GM18909 (cell line): ENCODE measurements around the gene SMIM12.

ENCODE experiments used
- ATAC-seq: cut with Tn5 transposase; IDR thresholded peaks from one replicate; pipeline ENCODE4 v1.9.1; 2021; ENCODE audit warnings: mild to moderate bottlenecking; ENCODE audit not compliant: unreplicated experiment, poor library complexity

Gene SMIM12

DNA sequence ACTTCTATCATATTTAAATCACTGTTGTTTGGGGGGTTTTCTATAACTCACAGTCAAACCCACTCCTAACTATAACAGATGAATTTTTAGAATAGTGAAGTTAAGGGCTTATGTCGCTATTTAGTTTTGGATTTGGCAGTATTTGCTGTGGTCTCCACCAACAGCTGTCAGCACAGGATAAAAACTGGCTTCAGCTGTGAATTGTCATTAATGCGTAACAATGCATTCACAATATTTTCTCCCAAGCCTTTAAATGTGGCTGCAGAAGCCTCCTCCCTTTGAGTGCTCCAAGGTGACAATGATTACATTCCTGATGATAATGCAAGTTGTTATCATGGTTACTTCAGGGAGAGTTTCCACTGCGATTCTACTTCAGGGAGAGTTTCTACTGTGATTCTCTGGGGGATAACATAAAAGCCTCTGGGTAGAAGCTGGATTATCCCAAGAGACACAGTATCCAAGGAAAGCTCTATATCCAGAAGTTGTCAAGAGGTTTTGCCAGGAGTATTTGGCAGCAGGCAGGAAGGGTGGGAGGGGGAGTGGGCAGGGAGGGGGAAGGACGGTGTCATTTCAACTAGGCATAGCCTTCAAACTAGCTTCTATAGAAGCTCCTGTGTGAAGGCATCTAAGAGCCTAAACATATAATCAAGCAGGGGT, 14.9 kb upstream of the SMIM12 start:
- ATAC-seq, result no peak

DNA sequence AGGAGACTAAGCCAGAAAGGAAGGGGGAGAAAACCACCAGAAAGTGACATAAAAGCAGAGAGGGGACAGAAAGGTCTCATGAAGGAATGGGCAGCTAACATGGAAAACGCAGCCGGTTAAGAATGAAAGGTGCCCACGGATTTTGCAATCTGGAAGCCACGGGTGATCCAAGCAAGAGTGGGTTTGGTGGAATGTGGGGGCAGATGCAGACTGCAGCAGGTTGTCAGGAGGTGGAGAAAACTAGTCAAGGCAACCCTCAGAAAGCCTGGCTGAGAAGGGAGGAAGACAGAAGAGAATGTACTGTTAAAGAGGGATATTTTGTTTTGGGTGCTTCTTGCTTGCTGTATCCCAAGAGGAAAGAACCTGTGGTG, 12.6 kb upstream of the SMIM12 start:
- no peak for ATAC-seq

DNA sequence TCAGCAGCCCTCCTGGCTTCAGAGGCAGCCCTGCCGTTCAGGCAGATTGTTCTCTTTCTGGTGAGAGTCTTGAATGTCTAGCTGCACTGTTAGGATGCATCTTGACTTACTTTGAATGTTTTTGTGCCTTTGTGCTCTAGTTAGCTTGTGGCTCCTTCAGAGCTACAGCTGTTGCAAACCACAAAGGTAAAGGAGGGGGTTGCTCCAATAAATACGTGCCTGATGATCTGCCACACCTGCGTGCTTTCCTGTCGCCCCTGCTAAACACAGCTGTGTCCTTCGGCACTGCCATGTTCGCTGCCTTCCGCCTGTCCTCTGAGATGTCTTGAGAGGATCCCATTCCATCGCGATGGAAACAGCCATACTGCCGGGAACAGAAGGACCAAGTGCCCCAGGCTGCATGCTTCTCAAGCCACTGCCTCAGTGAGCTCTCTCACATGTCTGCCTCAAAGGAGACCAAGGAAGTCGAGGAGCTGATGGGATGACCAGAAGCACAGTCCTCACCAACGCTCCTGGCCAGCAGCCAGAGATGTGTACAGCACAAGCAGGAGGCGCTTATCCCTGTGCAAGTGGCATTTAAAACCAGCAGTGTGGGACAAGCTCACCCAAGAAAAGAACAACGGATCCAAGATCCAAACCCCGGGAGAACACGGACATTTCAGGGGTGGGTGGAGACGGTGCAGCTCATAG, 12.0 kb upstream of the SMIM12 start:
- no peak for ATAC-seq

DNA sequence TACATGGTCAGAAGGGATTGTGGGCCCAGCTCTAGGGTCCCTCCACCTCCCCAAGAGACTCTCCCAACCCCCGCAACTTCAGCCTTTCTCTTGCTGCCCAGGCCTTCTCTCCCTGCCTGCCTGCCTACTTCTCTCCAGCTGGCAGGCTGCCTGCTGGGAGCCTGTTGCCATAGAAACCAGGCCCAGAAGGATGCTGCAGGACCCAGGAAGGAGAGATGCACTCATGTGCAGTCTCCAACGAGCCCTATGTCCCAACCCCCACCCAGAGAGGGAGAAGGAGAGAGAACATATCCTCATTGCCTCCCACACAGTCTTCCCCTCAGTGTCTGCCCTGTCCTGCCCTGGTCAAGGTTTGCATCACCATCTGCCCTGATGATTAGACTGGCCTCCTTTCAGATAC, 10.8 kb upstream of the SMIM12 start:
- ATAC-seq, result no peak

DNA sequence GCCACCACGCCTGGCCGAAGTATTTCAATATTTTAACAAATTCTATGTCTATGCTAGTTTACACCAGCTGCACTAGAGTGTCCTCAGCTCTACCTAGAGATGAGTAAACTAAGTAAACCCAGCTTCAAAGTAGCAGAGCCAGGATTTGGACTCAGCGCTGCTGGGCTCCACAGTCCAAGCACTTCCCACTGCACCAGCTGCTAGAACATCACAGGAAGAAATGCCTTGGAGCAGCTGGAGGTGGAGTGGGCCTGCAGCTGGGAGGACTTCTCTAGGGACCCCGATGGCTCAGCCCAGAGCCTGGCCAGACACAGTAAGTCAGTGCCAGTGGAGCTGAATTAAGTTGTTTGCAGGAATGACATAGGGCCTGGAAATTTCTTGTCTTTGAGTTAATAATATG, 10.2 kb upstream of the SMIM12 start:
- ATAC-seq, result no peak

DNA sequence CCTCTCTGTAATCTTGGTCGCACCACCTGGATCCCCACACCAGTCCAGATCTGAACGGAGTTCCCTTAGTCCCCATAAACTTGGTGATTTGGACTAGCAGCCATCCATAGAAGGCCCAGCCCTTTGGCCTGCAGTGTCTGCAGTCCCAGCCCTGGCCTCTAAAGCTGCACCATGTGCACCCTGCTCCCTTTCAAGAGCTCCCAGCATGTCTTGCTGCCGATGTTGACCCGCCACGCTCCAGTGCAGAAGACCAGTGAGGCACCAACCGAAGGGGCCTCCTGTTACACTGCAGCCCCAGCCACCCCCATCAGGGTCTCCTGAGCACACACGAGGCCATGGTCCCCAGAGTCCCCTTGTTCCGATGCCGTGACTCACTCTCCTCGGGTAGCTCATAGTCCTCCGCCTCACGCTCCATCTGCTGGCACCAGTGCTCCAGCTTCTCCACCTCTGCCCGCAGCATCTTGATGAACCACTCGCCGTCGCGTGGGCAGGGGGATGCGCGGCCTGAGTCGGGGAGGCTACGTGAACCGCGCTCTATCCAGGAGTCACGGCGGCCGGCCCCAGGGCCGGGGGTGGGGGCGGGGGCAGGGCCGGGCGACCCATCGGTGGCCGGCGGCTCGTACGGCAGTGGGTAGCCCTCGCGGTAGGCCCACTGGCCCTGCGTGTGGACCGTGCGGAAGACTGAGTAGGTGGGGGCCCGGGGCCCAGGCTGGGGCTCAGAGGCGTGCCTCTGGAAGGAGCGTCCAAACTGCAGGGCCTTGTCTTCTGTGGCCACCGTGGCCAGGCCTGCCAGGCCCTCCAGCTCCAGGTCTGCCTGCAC, 8.9 kb upstream of the SMIM12 start:
- ATAC-seq, result no peak

DNA sequence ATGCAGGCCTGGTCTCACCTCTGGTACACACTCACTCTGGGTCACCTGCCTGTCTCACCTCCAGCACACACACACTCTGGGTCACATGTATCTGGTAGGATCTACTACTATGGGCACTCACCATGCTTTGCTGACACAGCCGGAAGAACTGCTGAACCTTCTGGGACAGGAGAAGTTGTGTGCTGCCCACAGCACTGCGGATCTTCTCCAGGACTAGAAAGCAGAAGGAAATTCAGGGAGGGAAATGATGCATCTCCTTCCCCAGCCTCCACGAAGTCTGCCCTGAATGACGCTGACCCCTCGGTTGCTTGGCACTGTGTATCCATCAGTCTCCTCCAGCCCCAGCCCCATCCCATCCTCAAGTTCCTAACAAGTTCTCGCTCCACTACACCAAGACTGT, 7.9 kb upstream of the SMIM12 start:
- no peak for ATAC-seq

DNA sequence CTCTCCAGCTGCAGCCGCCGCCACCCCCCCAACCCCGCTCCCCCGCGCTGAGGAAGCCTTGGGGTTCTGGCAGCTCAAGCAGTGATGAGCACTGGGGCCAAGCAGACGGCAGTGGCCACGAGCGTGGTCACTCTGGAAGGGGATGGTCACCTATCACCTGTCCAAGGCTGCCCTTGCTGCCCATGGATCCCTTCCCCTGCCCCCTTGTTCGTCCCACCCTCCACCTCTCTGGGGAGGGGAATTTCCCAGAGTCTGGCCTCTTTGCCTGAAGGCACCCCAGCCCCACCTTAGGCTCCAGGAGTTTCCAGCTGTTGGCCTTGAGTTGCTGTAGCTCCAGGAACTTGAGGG, 7.2 kb upstream of the SMIM12 start:
- ATAC-seq, result no peak

DNA sequence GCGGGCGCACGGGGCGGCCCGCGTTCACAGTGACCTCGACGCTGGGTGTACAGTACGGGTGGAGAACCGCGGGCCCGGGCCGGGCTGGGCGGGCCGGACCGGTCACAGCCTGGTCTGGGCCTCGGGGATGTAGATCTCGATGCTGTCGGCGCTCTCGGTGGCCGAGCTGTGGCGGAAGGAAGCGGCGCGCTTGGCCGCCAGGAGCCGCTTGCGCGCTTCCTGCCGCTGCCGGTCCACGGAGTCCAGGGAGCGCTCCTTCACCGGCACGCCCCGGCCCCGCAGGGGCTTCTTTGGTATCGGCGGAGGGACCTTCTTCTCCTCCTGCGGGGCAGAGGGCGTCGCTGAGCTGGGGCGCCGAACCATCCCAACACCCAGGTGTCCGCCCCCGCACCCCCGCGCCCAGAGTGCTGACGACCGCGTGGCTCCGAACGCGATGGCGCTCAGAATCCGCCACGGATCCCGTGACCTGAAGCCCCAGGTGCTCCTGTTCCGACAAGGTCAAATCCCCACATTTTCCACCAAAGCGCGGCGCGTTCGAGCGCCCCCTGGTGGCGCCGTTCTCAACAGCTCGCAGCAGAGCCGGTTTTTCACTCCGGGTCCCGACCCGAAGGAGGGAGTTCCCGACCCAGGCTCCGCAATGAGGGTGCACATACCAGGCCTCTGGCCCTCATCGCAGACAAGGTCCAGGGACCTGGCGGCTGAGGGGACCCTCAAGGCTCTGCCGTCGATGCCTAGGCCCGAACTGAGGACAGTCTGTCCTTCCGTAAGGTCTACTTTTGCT, 6.6 kb upstream of the SMIM12 start:
- no peak for ATAC-seq

DNA sequence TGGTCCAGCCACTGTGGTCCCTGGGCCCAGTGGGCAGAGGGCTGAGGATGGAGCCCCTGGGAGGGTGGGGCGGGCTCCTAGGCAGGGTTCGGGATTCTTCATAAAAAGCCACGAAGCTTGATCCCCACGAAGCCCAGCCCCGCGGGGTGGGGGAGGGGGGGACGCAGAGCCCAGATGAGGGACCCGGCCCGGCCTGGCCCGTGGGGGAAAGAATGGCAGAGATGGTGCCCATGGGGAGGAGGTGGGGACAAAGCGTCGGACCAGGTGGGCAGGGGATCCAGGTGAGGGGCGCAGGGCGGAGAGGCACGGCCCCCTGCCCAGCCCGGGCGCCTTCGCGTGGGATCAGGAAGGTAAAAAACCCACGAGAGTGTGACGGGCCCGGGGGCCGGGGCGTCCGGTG, 6.0 kb upstream of the SMIM12 start:
- ATAC-seq, result no peak

DNA sequence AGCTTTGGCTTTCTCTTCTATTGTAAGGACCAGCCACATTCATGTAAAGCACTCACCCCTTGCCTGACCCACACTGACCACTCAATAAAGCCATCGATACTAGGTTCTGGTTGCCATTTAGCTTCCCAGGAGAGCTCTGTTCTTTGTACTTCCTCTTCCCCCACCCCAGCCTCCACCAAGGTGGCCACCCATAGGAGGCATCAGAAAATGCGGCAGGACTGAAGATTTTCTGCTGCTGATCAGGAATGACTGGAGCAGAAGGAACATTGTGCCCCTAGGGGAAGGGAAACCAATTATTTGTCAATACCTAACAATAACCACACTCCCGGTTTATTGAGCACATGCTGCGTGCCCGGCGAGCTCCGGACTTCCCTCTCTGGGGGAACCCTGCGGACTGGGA, 5.2 kb upstream of the SMIM12 start:
- ATAC-seq, result no peak

DNA sequence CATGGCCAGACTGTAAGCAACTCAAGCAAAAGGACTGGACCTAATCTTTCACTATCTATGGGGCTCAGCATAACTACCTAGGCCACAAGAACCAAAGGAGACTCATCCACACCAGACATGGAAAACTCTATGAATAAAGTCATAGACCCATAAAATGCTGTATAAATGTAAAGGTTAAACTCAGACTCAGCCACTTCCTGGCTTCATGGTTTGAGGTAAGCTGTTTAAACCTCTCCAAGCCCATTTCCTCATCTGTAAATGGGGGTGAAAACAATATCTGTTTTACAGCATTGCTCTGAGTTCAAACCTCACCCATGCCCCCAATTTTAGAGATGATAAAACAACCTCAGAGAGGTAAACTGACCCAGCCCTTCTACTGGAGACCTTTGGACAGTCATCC, 4.0 kb upstream of the SMIM12 start:
- no peak for ATAC-seq

DNA sequence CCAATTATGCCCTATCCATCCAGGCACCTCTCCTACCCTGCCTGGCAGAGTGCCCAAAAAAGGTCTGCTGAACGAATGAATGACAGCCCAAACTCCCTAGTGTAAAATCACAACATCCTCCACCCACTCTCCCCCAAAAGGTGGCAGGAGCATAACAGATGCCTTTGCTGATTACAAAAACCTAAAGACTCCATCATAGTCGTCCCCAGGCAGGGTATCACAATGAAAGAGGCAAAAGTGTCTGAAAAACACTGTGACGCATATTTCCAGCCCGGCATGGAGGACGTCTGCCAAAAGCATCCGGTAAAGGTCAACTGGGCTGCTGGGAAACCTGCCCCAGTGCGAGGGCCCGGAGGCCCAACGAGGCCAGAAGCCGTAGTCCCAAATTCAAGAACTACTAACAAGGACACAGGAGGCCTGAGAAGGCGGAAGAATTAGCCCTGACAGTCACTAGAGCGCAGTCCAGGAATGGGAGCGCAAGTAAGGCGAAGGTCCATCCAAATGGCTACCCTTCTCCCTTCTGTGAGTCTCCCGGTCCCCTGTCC, 576 bp downstream of the SMIM12 start:
- no peak for ATAC-seq

DNA sequence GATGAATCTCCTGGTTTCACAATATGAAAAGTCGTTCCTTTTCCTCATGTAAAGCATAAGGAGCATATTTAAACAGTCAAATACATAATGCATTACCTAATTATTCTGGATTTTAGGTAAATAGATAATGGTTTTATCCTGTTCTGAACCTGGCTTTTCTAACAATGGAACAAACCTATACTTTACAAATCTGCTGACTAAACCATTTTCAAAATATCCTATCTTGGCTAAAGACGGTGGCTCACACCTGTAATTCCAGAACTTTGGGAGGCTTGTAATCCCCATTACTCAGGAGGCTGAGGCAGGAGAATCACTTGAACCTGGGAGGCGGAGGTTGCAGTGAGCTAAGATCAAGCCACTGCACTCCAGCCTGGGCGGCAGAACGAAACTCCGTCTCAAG, 2.9 kb downstream of the SMIM12 start:
- ATAC-seq, result no peak

DNA sequence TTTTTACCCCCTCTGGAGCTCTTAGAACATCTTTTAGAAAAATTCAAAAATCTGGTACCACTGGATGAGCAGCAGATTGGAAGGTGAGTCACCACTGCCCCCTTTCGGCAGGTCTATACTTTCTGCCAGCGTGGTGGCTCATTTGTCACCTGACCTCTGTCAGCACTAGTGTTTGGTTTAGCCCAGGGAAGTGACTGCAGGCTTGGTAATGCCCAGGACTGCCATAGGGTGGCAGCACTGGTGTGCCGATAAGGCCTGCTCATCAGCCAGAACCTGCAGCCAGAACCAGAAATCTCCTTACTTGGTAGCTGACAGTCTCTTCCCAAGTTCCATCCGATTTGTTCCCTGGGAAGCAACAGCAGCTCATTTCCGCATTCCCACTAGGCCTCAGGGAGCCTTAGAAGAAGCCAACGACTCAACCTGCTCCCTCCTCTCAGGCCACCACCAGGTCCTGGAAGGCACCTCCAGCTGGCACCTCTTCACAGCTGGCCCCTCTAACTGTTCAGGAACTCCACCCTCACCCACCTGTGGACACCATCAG, 6.8 kb downstream of the SMIM12 start:
- ATAC-seq, result peak; percentile 94

DNA sequence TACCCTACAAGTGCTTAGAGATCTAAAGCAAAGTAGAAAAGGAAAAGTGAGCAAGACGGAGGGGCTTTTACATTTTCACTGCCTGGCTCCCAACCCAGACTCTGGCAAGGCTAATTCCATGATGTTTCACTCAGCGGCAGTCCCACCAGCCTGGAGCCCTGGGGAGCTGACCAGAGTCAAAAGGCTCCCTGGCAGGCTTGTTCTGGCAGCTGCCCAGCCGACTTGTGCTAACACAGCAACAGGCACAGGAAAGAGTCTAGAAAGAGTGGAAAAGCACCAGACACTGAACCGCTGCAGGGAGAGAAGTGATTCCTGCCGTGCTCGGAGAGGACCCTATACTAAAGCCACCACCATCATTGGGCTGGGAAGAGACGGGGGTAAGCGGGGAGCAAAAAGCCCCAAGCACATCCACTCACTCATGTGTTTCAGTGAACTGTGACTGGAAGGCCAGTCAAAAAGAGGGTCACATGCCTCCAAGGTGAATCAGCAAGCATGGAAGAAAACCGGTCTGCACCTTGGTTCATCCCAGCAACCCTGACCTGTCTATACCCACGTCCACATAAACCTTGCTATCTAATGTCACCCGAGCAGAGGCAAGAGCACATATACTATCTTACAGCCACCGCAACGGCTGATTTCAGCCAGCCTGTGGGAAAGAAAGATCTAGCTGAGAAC, 8.0 kb downstream of the SMIM12 start:
- no peak for ATAC-seq

DNA sequence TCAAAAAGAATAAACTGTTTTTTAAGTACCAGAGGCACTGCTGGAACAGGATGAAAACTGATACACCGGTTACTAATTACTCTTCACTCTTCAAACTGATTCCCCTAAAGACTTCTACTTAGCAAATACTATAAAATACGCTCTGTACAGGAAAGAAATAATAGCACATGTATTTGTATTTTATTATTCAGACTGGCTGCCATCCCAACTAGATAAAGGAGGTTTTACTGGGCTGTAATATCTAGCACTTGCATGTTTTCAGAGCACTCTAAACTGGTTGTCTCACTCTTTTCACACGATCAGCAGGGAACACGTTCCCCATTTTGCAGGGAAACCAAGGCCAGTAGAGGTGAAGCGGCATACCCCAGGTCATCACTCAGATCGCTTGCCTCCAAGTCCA, 9.2 kb downstream of the SMIM12 start:
- no peak for ATAC-seq

DNA sequence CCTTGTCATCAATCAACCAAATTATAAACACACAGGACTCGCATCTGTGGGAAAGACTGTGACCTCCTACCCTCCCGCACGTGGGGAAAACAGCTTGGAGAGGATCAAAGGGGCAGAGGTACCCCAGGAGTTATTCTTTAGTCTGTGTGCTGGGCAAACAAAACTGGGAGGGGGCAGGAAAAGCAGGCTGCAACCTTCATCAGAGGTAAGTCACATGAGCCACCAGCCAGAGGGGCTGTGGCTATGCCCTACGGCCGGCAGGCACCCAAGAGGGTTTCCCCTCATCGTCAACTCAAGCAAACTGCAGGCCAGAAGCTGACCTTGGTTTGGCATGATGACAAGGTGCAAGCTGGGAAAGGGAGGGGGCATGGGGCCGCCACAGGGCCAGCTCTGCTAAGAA, 12.5 kb downstream of the SMIM12 start:
- no peak for ATAC-seq

DNA sequence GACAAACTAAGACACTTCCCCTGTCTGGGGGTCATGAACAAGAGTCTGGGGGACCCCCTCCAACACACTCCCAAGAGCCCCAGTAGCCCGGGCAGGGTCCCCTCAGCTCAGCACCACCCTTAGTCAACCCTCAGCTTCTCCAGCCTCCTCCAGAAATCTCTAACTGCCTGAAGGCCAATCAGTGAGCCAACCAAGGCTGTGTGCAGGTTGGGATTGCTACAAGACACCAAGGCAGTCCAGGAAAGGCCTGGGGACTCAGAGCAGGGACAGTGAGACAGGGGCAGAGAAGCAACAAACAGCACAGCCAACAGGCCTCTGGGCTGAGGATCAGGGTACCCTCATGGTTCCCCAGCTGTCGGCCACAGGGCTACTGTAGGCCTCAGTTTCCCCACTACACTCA, 13.3 kb downstream of the SMIM12 start:
- no peak for ATAC-seq
